HG02870 (cell line): ENCODE measurements around the gene CFAP65.

Experiments
- ATAC-seq: cut with Tn5 transposase; IDR thresholded peaks from one replicate; pipeline ENCODE4 v1.9.1; 2021; ENCODE audit warnings: mild to moderate bottlenecking, moderate library complexity; ENCODE audit not compliant: unreplicated experiment

CFAP65 gene

GRCh38 chr2:219032051-219032745, 9.1 kb downstream of the CFAP65 start:
- ATAC-seq, result no peak

GRCh38 chr2:219031005-219031738, 10.1 kb downstream of the CFAP65 start:
- no peak for ATAC-seq

- ATAC-seq, result no peak
Measured at GRCh38 chr2:219030177-219030940, 11.0 kb downstream of the CFAP65 start.

DNA sequence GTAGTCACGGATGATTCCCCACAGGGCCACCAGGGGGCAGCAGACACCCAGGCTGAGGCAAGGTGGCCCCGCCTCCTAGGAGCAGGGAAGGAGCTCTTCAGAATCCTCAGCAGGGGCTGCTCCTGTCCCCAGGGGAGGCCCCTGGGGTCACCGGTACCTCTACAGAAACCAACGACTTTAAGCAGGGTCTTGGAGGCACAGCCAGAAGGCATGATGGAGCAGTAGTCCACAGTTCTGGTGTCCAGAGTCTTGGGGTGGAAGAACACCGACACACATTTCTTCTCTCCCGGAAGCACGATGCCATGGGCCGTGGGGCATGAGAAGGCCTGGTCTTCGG, 11.5 kb downstream of the CFAP65 start:
- no peak for ATAC-seq

GRCh38 chr2:219028996-219029828, 12.1 kb downstream of the CFAP65 start:
- no peak for ATAC-seq

DNA sequence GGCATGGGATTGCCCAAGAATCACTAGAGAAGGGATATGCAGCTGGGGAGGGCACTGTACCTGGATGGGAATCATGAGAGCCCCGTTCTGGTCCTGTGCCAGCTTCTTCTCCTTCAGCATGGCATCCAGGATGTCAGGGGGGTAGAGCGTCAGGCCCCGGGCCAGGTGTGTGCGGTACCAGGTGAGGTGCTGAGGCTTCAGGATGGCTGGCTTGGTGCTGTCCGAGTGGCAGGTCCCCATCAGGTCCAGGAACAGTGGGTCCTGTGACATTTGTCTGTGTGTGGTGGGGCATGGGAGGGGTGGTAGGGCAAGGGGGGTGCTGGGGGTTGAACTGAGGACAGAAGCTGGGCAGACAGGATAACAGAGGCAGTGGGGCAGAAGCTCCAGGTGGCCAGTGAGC, 13.2 kb downstream of the CFAP65 start:
- ATAC-seq, result no peak

DNA sequence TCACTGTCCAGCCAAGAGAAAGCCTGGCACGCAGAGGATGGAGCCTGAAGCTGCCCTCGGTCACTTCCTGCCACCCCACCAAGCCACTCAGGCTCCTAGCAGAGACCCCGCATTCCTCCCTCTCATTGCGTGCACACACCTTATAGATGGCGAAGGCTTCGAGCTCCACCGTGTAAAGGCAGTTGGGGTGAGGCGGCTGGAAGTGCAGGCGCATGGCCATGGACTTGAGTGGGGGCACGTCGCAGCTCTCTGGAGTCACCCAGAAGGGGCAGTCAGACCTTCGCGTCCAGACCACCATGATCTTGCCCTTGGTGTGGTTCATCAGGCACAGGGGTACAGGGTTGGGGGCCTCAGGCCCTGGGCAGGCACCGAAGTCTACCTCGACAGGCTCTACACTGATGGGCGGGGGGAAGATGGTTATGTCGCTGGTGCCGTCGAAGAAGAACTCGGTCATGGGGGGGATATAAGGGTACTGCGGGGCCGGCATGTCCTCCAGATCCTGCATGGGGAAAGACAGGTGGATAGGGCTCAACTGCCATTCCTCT, 13.7 kb downstream of the CFAP65 start:
- ATAC-seq, result no peak

GRCh38 chr2:219026946-219027345, 14.4 kb downstream of the CFAP65 start:
- no peak for ATAC-seq

DNA sequence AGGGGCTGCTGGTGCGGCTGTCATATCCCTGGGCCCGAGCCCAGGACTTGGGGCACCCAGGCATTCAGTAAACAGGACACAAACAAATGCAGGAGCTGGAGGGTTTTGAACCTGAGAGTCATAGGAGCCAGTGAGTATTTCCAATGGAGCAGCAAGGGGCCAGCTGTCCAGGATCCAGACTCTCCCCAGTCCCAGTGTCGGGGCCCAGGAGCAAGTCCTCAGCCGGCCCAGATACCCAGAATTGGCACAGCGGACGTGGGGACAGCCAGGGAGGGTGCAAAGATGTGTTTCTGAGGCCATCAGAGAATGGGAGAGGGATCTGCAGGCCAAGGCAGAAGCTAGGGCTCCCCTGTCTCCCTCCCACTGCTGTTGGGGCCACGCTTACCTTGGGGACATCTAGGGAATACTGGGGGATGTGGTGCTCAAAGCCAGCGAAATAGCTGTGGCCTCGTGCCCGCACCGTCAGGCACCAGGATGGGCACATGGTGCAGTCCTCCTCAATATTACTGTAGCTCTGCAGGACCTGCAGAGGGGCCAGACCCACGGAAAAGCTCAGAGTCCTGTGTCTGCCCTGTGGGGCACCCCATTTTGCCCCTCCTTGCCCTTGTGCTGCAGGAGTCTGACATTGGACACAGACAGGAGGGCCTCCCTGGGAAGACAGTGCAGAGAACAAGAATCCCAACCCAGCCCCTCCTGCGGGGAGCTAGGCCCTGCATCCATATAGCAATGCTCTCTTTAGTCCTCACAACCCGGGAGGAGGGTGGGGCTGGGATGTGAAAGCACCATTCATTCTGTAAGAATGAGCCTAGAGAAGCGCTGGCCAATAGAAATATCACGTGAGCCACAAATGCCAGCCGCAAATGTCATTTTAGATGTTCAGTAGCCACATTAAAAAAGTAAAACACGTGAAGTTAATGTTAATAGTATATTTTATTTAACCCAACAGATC, 15.4 kb downstream of the CFAP65 start:
- ATAC-seq, result no peak

DNA sequence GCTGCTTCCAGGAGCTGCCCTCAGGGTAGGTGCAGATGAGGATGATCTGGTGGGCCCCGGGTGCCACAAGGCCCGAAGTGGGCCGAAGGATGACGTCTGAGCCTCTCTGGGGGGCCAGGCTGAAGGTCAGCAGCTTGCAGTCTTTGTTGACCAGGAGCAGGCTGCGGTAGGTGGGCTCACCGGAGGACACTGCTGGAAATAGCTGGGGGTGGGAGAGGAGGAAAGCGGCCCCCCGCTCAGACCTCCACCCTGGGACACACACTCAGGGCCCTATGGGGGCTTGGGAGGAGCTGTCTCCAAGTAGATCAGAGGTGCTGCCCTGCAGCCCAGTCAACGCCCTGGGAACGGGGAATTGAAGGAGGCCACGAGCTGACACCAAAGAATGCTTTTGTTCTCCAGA, 17.3 kb downstream of the CFAP65 start:
- ATAC-seq, result no peak

DNA sequence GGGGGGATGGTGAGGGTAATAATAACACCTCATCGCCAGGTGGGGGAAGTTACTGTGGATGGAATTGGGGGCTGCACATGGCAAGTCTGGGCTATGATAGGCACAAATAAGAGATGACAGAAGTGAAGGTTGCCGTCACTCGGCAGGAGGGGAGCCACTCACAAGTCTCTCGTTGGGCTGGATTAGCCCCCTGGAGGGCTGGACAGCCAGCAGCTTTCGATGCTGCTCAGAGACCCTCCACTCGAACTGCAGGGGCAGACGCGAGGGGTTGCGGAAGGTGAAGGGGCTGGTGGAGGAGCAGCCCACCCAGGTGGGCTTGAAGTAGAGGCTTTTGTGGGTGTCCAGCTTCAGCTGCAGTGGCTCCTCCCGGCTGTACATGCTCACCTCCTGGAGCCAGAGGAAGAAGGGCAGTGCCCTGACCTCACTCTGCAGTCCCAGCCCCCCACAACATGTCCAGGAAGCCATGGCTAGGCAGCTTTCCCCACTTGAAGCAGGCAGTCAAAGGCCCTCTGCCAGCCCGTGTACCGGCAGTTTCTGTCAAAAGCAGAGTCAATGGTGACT, 18.2 kb downstream of the CFAP65 start:
- no peak for ATAC-seq

- ATAC-seq, result no peak
Measured at GRCh38 chr2:219022616-219023015, 18.7 kb downstream of the CFAP65 start.

- no peak for ATAC-seq
Measured at GRCh38 chr2:219022041-219022440, 19.3 kb downstream of the CFAP65 start.

DNA sequence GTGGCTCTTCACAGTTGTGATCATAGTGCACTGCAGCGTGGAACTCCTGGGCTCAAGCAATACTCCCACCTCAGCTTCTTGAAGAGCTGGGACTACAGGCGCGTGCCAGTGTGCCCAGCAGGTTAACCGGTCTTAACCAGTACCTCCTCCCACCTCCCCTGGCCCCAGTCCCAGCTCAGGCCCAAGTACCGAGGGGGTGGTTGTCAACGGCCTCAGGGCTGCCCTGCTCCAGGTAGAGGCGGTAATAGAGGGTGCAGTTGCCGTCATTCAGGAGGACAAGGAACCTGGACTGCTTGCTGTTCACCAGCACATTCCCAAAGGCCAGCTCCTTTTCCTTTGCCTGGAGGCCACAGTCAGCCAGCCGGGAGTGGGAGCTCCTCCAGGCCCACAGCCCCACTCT, 19.7 kb downstream of the CFAP65 start:
- no peak for ATAC-seq

DNA sequence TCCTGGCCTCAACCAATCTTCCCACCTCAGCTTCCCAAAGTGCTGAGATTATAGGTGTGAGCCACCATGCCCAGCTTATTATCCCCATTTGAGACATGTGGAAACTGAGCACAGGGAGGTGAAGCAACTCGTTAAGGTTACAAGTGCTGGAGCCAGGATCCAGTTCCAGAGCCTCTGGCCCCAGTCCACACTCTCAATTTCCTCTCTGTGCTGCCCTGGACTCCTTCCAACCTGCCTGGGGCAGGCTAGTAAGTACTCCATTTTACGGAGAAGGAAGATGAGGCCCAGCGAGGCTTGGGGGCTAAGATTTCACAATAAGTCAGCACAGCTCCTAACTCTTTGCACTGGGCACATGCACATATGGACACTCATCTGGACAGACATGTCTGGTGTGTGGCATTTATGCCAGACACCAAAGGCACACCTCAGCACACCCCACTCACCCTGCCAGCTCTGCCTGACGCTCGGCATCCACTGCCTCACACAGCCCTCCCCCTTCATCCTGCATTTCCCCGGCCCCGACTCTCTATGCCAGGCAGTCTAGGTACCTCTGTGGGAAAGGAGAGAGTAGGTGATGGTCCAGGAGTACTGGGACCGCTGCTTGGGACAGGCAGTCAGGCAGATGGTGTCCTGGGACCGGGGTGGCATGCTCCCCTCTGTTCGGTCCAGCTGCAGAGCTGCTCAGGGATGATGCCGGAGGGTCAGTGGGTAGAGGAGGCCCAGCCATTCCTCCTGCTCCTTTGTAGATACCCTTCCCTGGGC, 20.5 kb downstream of the CFAP65 start:
- ATAC-seq, result no peak

DNA sequence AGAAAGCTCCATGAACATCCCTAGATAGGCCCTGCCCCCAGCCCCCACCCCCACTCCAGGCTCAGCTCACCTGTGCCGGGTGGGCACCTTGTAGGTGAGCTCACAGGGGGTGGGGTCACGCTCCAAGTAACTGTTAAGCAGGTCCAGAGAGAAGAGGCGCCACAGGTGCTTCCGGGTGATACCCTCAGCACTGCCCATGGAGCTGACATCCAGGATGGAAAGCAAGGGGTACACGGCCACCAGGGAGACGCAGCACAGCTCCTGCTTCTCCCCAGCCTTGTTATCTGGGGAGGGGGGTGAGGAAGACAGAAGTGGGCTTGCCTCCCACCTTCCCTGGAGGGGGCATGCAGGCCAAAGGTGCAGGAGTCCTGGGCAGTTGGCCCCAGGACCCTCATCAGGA, 21.9 kb downstream of the CFAP65 start:
- ATAC-seq, result no peak

DNA sequence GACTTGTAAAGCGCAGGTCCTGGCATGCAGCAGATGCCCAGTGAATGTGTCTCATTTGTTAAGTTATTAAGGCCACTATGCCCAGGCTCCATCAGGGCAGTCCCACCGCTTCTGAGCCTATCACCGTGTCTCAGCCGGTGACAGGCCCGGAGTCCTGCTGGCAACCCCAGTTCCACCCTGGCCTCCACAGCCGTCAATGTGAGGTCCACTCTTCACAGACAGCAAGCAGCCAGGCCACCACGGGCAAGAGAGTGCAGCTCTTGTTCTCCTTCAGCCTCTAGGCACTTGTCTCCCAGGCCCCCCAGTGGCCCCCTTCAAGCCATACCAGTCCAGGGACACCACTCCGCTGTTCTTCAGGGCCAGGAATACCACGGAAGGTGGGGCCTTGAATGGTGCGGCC, 22.6 kb downstream of the CFAP65 start:
- no peak for ATAC-seq

GRCh38 chr2:219018286-219018685, 23.0 kb downstream of the CFAP65 start:
- no peak for ATAC-seq
